ENCODE measurements around the gene LIMCH1. TPM values are rescaled to one million over a fixed set of nuclear protein-coding genes. Genes with fewer than 3 reads are reported as not detected.
A peak's percentile ranks its signal among the peaks of the same experiment; 100 is the strongest.
"Not testable (repeated sequence)": the region's sequence is repeated elsewhere in the genome, so short reads cannot be mapped to it uniquely, and the experiment has no call there.

Gene LIMCH1
- total RNA-seq, 1 donor from 2014 or later = 15.7 TPM

- peak in 1 of 2 donors; percentile 11 for DNase-seq (ENCODE audit: low read depth in 2 of 2)
Measured at GRCh38 chr4:41722181-41722580, 184.2 kb downstream of the LIMCH1 start.

- DNase-seq (ENCODE audit: low read depth in 2 of 2) = no peak
Measured at GRCh38 chr4:41723286-41723685, 185.3 kb downstream of the LIMCH1 start.

- DNase-seq (ENCODE audit: low read depth in 2 of 2) = no peak
Measured at GRCh38 chr4:41725254-41725653, 187.3 kb downstream of the LIMCH1 start.

- no peak for DNase-seq (ENCODE audit: low read depth in 2 of 2)
Measured at GRCh38 chr4:41727861-41728572, 190.1 kb downstream of the LIMCH1 start.

- DNase-seq (ENCODE audit: low read depth in 2 of 2) = peak in 1 of 2 donors; percentile 22
Measured at GRCh38 chr4:41728573-41728913, 190.6 kb downstream of the LIMCH1 start.

- no peak for DNase-seq (ENCODE audit: low read depth in 2 of 2)
Measured at GRCh38 chr4:41731569-41732126, 193.7 kb downstream of the LIMCH1 start.

- no peak for DNase-seq (ENCODE audit: low read depth in 2 of 2)
Measured at GRCh38 chr4:41734371-41734770, 196.4 kb downstream of the LIMCH1 start.

- DNase-seq (ENCODE audit: low read depth in 2 of 2) = not testable (repeated sequence)
Measured at GRCh38 chr4:41737491-41737890, 199.5 kb downstream of the LIMCH1 start.

GRCh38 chr4:41741354-41741753, 203.4 kb downstream of the LIMCH1 start:
- no peak for DNase-seq (ENCODE audit: low read depth in 2 of 2)

GRCh38 chr4:41744572-41745291, 206.8 kb downstream of the LIMCH1 start:
- no peak for DNase-seq (ENCODE audit: low read depth in 2 of 2)

GRCh38 chr4:41745292-41746024, 207.5 kb downstream of the LIMCH1 start:
- DNase-seq (ENCODE audit: low read depth in 2 of 2) = no peak

GRCh38 chr4:41746025-41746439, 208.1 kb downstream of the LIMCH1 start:
- DNase-seq (ENCODE audit: low read depth in 2 of 2) = no peak

GRCh38 chr4:41746440-41747229, 208.7 kb downstream of the LIMCH1 start:
- DNase-seq (ENCODE audit: low read depth in 2 of 2) = no peak

GRCh38 chr4:41747230-41748055, 209.5 kb downstream of the LIMCH1 start:
- DNase-seq (ENCODE audit: low read depth in 2 of 2) = no peak

- DNase-seq (ENCODE audit: low read depth in 2 of 2) = no peak
Measured at GRCh38 chr4:41748074-41748570, 210.2 kb downstream of the LIMCH1 start.

GRCh38 chr4:41748571-41749475, 210.9 kb downstream of the LIMCH1 start, which contains the start of gene PHOX2B:
PHOX2B (minus strand) TSS chr4:41748725; CDS start chr4:41748610, 115 bp downstream.
- DNase-seq (ENCODE audit: low read depth in 2 of 2) = no peak

GRCh38 chr4:41749631-41750039, 211.7 kb downstream of the LIMCH1 start:
- DNase-seq (ENCODE audit: low read depth in 2 of 2) = no peak

All from lung microvascular endothelial cell (primary cell).